Measurements from ENCODE around the gene ZNF668.
A peak's percentile ranks its signal among the peaks of the same experiment; 100 is the strongest.
"Not testable (repeated sequence)": the region's sequence is repeated elsewhere in the genome, so short reads cannot be mapped to it uniquely, and the experiment has no call there.

The ZNF668 gene

DNA sequence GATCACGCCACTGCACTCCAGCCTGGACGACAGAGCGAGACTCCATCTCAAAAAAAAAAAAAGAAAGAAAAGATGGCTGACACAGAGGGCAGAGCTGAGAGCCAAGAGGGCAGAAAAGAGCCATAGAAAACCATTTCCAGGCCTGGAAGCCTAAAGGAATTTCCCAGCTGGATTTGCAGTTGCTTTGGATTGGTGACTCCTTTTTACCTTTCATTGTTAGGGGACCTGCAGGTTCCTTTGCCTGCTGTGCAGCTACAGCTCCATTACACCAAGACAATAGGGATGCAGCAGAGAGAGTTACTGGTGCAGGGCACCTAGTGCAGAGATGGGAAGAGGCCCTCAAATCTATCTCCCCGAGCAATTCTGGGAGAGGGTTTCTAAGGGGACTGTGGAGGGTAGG lies 18.4 kb downstream of the ZNF668 start:
- DNase-seq, result no peak

DNA sequence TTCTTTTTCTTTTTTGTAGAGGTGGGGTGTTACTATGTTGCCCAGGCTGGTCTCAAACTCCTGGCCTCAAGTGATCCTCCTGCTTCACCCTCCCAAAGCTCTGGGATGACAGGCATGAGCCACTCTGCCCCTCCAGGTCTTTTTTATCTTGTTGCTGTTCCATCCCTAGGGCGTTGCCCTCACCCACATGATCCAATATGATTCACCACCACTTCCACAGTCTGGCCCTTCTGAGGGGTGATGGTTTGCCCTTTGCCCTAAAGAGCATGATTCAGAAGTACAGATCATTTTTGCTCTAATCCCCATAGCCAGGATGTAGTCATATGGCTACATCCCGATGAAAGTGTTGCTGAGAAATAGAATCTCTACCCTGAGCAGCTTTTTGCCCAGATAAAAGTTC lies 21.9 kb downstream of the ZNF668 start:
- no peak for DNase-seq

DNA sequence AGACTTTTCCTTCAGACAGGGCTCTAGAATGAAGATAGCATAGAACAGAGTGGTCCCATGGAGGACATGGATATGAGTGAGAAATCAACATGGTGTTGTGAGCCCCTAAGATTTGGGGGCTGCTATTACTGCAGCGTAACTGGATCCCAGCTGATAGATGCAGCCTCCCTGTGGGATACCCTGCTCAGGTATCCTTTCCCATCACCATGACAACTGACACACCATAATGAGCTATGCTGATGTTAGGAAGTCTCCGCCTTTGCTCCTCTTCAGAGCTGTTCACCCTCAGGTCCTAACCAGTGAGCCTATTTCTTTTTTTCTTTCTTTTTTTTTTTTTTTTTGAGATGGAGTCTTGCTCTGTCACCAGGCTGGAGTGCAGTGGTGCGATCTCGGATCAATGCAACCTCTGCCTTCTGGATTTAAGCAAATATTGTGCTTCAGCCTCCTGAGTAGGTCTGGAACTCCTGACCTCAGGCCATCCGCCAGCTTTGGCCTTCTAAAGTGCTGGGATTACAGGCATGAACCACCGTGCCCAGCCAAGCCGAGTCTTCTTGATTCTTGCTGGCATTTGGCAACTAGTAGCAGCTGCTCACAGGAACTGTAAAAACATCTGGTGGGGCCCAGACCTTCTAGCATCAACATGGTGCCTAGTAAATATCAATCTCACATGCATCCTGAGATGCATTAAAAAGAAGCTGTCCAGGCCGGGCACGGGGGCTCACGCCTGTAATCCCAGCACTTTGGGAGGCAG lies 23.6 kb downstream of the ZNF668 start:
- no peak for DNase-seq

DNA sequence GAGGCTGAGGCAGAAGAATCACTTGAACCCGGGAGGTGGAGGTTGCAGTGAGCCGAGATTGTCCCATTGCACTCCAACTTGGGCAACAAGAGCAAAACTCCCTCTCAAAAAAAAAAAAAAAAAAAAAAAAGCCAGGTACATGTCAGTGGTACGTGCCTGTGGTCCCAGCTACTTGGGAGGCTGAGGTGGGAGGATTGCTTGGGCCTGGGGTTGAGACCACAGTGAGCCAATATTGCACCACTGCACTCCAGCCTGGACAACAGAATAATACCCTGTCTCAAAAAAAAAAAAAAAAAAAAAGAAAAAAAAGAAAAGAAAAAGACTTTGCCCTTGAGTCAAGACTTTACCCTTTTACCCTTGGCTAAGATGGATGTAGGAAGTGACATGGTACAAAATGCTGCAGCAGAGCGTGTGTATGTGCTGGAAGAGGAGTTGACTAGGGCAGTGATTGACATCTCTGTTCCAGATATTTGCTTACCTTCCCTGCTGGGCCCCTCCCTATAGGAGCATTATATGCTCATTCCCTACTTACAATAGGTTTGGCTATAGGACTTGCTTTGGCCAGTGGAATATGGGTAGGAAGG lies 30.1 kb downstream of the ZNF668 start:
- no peak for DNase-seq

DNA sequence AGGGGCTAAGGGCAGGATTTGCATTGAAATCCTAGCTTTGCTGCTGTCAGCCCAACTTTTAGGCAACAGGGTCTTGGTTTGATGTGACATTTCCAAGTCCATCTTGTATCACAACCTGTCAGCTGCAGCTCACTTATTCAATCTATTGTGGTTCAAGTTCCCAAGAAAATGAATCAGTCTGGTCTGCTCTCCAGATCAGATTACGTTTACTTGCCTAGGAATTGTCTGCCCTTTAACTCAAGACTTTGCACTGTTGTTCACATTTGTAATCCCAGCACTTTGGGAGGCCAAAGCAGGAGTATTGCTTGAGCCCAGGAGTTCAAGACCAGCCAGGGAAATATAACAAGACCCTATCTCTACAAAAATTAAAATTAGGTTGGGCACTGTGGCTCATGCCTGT lies 30.7 kb downstream of the ZNF668 start:
- DNase-seq, result no peak

DNA sequence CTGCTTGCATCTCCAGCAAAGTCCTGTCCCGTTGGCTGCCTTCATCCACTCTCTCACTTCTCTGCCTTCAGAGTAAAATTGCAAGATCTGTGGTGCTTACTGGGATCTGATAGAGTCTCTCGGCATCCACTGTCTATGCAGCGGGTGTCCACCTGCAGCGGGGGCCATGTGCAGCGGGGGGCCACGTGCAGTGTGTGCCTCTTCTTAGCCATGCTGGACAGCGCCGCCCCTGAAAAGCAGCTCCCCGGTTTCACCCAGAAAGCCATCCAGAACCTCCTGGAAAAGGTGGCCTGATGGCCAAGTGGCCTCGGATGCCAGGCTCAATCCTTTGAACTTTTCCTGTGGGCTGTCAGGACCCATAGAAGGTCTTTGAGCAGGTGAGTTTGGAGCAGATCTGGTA lies 31.2 kb downstream of the ZNF668 start:
- no peak for DNase-seq

DNA sequence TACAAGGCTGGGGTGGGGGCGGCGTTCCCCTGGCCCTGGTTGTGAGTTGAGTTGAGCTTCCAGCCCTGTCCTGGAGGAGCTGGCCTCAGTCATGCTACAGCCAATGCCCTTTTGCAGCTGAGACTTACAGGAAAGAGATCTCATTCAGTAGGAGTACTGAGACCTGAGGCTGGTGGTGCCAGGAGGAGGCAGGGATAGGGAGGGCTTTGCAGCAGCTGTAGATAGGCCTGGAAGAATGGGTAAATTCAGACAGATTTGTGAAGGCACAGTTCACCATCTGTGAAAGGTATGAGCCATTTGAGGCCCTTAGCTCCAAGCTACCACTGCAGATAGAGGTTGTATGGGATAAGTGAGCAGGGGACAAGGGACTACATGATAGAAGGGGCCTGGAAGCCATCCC lies 35.0 kb downstream of the ZNF668 start:
- DNase-seq, result no peak

DNA sequence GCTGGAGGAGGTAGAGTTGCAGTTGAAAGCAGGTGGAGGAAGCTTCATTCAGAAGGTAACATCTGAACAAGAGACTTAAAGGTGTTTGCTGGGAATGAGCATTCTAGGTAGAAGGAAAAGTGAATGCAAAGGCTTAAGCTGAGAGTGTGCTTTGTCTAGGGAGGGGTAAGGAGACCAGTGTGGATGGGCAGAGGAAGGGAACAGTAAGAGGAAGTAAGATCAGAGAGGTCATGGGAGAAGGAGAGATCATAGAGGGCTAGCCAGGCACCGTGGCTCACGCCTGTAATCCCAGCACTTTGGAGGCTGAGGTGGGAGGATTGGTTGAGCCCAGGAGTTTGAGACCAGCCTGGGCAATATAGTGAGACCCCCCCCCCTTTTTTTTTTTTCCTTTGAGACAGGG lies 37.3 kb downstream of the ZNF668 start:
- no peak for DNase-seq

DNA sequence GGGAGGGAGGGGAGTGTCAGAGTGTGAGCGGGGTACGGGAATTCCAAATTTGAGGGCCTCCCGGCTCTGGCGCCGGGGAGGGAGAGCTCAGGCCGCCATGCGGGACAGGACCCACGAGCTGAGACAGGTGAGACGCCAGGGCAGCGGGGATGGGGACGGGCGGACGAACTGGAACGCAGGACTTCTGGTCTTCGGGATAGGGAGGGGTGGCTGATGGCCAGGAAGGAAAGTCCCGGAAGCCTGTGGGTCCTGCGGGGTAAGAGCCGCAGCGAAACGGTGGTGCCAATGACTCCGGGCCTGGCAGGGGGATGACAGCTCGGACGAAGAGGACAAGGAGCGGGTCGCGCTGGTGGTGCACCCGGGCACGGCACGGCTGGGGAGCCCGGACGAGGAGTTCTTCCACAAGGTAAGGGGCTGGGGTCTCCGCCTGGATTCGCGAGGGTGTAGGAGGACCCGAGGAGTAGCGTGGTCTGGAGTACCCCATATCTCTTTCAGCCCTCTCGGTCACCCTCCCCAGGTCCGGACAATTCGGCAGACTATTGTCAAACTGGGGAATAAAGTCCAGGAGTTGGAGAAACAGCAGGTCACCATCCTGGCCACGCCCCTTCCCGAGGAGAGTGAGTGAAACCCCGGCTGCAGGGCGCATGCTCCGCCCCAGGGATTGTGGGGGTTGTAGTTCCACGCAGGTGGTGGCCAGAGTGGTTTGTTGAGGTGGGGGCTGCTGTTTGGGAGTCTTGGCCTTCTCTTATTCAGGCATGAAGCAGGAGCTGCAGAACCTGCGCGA lies 40.1 kb downstream of the ZNF668 start:
- peak; percentile 72 for DNase-seq

DNA sequence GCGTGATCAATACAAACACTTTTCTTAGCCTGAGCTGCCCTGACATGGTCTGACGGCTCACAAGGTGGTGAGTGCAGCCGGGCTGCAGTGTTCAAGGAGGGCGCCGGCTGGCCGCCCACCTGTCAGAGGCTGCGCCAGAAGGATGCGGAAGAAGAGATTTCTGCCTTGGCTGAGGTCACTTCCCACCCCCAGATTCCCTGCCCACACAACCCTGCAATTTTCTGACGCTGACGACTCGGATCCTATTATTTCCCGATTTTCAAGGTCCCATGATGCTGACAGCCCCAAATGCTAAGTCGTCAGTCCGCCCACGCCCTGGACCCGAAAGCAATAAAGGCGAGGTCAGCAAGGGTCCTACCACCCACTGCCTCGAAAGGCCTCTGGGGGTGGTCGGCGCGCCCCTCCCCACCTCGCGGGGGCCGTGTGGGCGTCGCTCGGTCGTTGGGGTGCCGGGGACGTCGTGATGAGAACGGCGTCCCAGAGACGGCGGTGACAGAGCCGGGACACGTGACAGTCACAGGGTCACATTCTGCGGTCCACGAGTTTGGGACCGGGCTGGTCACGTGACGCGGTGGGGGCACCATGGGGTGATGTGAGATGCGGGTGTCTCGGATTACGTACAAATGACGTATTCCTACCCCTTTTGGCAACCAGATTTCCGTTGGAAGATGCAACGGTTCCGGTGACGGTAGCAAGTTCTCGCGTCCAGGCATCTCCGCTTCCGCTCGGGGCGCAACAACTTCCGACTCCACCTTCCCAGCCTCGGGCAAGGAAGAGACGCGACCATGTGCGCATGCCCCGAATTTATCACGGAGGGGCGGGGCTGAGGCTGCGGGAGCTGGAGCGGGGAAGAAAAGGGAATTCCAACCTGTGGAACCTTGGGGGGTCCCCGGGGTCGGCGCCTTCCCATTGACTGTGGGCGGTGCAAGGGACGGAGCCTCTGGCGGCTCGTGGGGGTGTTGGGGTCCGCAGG lies 41.0 kb downstream of the ZNF668 start, which contains the start of gene STX4:
STX4 (plus strand) TSS at position 823 of the 973 bp plus-strand sequence. CDS start 248 bp downstream, outside the sequence.
- peak; percentile 91 for DNase-seq

DNA sequence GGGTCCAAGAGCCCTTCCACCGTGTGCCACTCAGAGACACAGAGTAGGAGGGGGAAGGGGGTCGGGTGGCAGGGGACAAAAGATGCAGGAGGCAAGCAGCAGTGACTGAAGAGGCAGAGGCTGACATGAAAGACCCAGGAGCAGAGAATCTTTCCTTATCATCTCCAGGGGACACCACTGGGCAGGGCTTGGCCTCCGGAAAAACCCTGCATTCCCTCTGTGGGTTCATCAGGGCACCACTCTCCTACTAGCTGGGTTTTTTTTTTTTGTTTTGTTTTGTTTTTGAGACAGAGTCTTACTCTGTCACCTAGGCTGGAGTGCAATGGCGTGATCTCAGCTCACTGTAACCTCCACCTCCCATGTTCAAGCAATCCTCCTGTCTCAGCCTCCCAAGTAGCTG lies 42.8 kb downstream of the ZNF668 start:
- DNase-seq, result no peak

DNA sequence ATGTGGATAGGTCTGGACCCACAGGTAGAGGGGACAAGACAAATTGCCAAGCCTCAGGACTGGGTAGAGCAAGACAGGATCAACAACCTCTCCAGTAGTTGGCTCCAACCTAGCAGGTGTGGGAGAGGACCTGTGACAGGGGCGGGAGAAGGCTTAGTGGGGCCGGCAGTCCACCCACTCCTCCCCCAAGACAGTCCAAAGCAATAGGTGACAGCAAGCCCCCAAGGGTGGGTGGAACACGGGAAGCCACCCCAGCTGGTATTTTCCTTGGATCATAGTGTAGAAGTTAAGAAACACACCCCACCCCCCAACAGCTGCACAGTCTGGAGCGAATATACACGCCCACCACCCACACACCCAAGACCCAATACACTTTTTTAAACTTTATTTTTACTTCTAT lies 44.8 kb downstream of the ZNF668 start:
- DNase-seq, result no peak

DNA sequence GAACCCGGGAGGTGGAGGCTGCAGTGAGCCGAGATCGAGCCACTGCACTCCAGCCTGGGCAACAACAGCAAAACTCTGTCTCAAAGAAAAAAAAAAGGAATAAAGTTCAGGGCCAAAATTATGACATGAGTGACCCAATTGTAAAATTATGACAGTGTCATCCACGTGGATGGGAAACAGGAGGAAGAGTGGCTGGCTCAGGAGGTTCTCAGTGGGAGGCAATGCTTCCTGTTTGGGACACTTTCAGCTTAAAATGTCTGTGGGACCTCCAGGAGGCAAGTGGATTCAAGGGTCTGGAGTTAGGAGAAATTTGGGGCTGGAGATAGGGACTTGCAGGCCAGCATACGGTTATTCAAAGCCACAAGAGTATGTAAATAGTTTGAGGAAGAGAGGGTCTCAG lies 48.7 kb downstream of the ZNF668 start:
- no peak for DNase-seq

DNA sequence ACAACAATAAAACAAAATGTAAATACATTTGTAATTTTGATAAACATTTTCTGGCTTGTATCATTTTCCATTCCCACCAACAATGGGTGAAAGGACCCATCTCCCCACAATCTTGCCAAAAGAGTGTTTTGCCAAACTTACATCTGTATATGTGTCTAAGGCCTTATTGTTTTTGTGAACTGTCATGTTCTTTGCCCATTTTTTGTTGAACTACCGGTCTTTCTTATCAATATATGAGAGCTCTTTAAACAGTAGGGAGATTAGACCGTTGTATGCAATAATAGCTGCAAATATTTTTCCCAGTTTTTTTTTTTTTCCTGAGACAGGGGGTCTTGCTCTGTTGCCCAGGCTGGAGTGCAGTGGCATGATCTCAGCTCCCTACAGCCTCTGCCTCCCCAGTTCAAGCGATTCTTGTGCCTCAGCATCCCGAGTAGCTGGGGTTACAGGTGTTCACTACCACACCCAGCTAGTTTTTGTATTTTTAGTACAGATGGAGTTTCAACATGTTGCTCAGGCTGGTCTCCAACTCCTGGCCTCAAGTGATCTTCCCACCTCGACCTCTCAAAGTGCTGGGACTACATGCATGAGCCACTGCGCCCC lies 50.3 kb downstream of the ZNF668 start:
- DNase-seq, result no peak

DNA sequence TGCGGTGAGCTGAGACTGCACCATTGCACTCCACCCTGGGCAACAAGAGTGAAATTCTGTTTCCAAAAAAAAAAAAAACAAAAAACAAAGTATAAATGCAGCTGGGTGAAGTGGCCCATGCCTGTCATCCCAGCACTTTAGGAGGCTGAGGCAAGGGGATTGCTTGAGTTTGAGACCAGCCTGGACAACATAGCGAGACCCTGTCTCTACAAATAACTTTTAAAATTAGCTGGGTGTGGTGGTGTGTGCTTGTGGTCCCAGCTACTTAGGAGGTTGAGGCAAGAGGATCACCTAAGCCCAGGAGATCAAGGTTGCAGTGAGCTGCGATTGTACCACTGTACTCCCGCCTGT lies 50.8 kb downstream of the ZNF668 start:
- DNase-seq, result no peak

DNA sequence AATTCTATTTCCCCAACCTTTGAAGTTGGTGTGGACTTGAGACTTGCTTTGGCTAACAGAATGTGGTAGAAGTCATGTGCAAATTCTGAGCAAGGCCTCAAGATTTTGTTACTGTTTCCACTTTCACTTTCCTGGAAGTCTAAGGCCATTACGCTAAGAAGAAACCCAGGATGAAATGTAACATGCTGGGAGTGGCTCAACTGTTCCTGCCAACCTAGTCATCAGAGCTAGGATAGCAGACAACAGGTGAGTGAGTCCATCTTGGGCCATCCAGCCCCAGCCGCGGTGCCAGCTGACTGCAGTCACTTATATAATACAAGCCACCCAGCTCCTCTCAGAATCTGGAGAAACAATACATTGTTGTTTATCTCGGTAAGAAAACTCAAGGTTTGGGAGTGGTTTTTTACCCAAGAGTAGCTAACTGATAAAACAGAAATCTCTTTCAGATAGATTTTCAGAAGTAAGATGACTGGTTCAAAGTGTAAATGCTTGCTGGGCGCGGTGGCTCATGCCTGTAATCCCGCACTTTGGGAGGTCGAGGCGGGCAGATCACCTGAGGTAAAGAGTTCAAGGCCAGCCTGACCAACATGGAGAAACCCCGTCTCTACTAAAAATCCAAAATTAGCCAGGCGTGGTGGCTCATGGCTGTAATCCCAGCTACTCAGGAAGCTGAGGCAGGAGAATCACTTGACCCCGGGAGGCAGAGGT lies 51.3 kb downstream of the ZNF668 start:
- DNase-seq, result no peak

DNA sequence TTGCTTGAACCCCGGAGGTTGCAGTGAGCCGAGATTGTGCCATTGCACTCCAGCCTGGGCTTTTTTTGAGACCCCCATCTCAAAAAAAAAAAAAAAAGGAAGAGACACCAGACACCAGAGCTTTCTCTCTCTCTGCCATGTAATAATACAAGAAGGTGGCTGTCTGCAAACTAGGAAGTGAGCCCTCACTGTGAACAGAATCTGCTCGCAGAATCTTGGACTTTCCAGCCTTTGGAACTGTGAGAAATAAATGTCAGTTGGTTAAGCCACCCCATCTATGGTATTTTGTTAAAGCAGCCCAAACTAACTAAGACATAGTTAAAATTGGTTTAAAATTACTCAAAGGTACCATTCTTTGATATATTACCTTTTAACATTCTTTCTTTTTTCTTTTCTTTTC lies 53.5 kb downstream of the ZNF668 start:
- no peak for DNase-seq

DNA sequence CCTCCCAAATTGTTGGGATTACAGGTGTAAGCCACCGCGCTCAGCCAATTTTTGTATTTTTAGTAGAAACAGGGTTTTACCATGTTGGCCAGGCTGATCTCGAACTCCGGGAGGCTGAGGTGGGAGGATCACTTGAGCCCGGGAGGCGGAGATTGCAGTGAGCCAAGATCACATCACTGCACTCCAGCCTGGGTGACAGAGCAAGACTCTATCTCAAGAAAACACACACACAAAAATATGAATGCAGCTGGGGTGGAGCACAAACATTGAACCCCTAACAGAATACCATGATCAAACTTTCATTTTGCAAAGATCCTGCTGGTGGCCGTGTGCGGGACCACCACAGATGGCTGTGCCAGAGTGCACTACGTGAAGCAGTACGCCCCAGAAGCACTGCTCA lies 56.3 kb downstream of the ZNF668 start:
- DNase-seq, result not testable (repeated sequence)

DNA sequence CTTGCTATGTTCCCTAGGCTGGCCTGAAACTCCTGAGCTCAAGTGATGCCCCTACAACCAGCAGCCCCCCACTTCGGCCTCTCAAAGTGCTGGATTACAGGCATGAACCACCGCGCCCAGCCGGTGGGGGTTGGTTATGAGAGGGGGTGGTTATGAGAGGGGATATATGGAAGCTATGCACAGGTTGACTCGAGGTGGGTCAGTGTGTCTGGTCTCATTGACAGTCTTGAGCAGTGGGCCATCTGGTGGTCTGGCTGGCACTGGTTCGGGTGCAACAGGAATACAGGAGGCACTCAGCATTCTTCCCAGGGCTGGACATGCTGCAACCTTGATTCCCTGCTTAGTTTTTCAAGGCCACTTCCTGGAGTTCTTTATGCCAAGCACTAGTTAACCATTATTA lies 58.0 kb downstream of the ZNF668 start:
- DNase-seq, result no peak

DNA sequence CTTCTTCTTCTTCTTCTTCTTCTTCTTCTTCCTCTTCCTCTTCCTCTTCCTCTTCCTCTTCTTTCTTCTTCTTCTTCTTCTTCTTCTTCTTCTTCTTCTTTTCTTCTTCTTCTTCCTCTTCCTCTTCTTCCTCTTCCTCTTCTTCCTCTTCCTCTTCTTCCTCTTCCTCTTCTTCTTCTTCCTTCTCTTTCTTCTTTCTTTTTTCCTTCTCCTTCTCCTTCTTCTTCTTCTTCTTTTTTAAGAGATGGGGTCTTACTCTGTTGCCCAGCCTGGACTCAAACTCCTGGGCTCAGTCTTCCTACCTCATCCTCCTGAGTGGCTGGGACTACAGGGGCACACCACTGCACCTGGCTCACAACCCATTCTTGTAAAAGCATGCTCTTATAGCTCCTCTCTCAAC lies 60.7 kb downstream of the ZNF668 start:
- DNase-seq, result not testable (repeated sequence)

DNA sequence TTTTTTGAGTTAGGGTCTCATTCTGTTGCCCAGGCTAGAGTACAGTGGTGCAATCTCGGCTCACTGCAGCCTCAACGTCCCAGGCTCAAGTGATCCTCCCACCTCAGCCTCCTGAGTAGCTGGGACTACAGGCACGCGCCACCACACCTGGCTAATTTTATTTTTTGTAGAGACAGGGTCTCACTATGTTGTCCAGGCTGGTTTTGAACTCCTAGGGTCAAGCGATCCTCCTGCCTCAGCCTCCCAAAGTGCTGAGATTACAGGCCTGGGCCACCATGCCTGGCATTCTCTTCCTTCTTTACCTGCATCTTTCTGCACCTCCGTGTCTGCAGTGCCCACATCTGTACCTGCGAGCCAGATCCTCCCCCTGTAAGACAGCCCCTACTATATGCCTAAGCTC lies 62.2 kb downstream of the ZNF668 start:
- not testable (repeated sequence) for DNase-seq
